ENCODE data around the gene SMIM43. TPM values are rescaled to one million over a fixed set of nuclear protein-coding genes. Genes with fewer than 3 reads are reported as not detected.

Gene SMIM43
- total RNA-seq, 1 experiment from 2014 or later: 1.2 TPM

DNA sequence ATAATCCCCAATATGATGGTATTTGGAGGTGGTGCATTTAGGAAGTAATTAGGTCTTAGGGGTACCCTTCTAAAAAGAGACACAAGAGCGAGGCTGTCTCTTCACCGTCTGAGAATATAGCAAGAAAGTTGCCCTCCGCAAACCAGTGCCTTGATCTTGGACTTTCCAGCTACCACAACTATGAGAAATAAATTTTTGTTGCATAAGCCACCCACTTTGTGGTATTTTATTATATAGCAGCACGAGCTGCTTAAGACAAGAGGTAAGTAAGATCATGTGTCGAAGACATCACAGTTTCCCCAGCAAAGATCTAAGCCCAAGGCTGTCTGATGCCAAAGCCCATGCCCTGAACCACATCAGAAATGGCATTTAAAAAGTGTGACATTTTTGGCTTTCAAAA is 26.5 kb upstream of the SMIM43 start:
- no peak overlapping the region for H3K27ac Mint-ChIP-seq
- no peaks in the 10 kb centered on the region for H4K20me1 ChIP-seq (ENCODE audit: control insufficient read depth, insufficient read depth, insufficient read length)
- no peaks in the 10 kb centered on the region; the same call in 1 of the 2 replicates for H3K27me3 Mint-ChIP-seq (ENCODE audit: low read depth)
- no peak overlapping the region for H4K5ac ChIP-seq (ENCODE audit: insufficient read length, low read depth, low read length)
- H3K56ac ChIP-seq (ENCODE audit: insufficient read length, low read depth, low read length): no peak overlapping the region
- no peak overlapping the region for H3K23ac ChIP-seq (ENCODE audit: insufficient read length, low read depth, low read length)
- H2BK12ac ChIP-seq (ENCODE audit: insufficient read length, low read depth, low read length): no peak overlapping the region
- no peaks in the 10 kb centered on the region for H3K23me2 ChIP-seq (ENCODE audit: insufficient read length, low read depth, low read length, poor library complexity, severe bottlenecking)
- no peaks in the 10 kb centered on the region for H3K79me2 ChIP-seq (ENCODE audit: insufficient read depth, low read length)
- no peak overlapping the region for H3K18ac ChIP-seq (ENCODE audit: insufficient read length, low read depth, low read length)
- H3K4me3 Mint-ChIP-seq: no peak overlapping the region
- H2BK5ac ChIP-seq (ENCODE audit: insufficient read length, low read length): no peak overlapping the region
- H3K4me1 Mint-ChIP-seq: peaks cover 37 to 40% of the 10 kb centered on the region in 2 experiments
- no peak overlapping the region for H3K9ac ChIP-seq (ENCODE audit: extremely low read depth, insufficient read length, low read length)
- no peak overlapping the region for H3K4me2 ChIP-seq (ENCODE audit: insufficient read depth, insufficient read length, low read length)
- DNase-seq: no peak
- no peaks in the 10 kb centered on the region for H3K36me3 Mint-ChIP-seq (ENCODE audit: insufficient read depth in 1 of 3, low read depth in 3 of 3)
- no peak overlapping the region for H4K8ac ChIP-seq (replicated peaks; ENCODE audit: insufficient read length, low read depth, low read length)
- H3K9me3 Mint-ChIP-seq: no peaks in the 10 kb centered on the region
- H2BK20ac ChIP-seq (ENCODE audit: low read depth, low read length, poor library complexity, severe bottlenecking): no peak overlapping the region
- H3K4me1 ChIP-seq (ENCODE audit: insufficient read depth, low read length): peaks cover 7% of the 10 kb centered on the region
- no peaks in the 10 kb centered on the region for H3K79me1 ChIP-seq (ENCODE audit: insufficient read depth, low read depth, low read length, poor library complexity, severe bottlenecking)
- H3T11ph ChIP-seq (ENCODE audit: low read length): no peak overlapping the region
- no peak overlapping the region for H2BK120ac ChIP-seq (ENCODE audit: low read depth, low read length, poor library complexity, severe bottlenecking)
- no peak overlapping the region for H3K4ac ChIP-seq (ENCODE audit: low read depth, low read length)
- H2AK5ac ChIP-seq (ENCODE audit: insufficient read length, low read length): no peak overlapping the region
- no peaks in the 10 kb centered on the region for H3K27me3 ChIP-seq (ENCODE audit: insufficient read depth, low read length)
- no peak overlapping the region for H3K27ac ChIP-seq (ENCODE audit: insufficient read length, low read depth, low read length)
- no peak overlapping the region for H2AFZ ChIP-seq (ENCODE audit: low read length)
- H4K91ac ChIP-seq (ENCODE audit: insufficient read length, low read depth, low read length): no peak overlapping the region
- H2BK15ac ChIP-seq (ENCODE audit: low read depth, low read length): no peak overlapping the region
- TF ChIP-seq, protein P1, sequence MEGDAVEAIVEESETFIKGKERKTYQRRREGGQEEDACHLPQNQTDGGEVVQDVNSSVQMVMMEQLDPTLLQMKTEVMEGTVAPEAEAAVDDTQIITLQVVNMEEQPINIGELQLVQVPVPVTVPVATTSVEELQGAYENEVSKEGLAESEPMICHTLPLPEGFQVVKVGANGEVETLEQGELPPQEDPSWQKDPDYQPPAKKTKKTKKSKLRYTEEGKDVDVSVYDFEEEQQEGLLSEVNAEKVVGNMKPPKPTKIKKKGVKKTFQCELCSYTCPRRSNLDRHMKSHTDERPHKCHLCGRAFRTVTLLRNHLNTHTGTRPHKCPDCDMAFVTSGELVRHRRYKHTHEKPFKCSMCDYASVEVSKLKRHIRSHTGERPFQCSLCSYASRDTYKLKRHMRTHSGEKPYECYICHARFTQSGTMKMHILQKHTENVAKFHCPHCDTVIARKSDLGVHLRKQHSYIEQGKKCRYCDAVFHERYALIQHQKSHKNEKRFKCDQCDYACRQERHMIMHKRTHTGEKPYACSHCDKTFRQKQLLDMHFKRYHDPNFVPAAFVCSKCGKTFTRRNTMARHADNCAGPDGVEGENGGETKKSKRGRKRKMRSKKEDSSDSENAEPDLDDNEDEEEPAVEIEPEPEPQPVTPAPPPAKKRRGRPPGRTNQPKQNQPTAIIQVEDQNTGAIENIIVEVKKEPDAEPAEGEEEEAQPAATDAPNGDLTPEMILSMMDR (conservative IDR thresholded peaks at IDR 0.05): no peak
- no CpG with 5 or more reads among the region's 5 CpGs for WGBS (ENCODE audit: extremely low coverage, insufficient read length, low lambda C conversion rate)
- H3K9me3 ChIP-seq (ENCODE audit: control insufficient read depth, low read depth, low read length): no peaks in the 10 kb centered on the region
- H3K14ac ChIP-seq (ENCODE audit: insufficient read depth, low read length): no peak overlapping the region

Data from H9 (cell line).